GM12891 (cell line): ENCODE results near the gene CD320.
"Not testable (repeated sequence)": the region's sequence is repeated elsewhere in the genome, so short reads cannot be mapped to it uniquely, and the experiment has no call there.

Source experiments
- DNase-seq: peaks from one replicate; pipeline ENCODE4 v3.0.0; 2011; ENCODE audit warnings: low spot score; ENCODE audit not compliant: insufficient read length
- FAIRE-seq: peaks from 2 replicates; lab custom pipeline; 2011; peaks lifted over from hg19 to GRCh38; lab: Jason Lieb, UNC
- PAX5 ChIP-seq: IDR thresholded peaks from 2 replicates; pipeline ENCODE4 v1.6.1; 2011; ENCODE audit warnings: low read length, moderate library complexity, mild to moderate bottlenecking; ENCODE audit not compliant: insufficient read depth, severe bottlenecking
- POLR2A ChIP-seq: IDR thresholded peaks from 2 replicates; pipeline ENCODE4 v1.6.1; 2011; ENCODE audit warnings: low read depth, low read length, control low read depth
- POLR2AphosphoS5 ChIP-seq: IDR thresholded peaks from 2 replicates; pipeline ENCODE4 v1.6.1; 2011; ENCODE audit warnings: low read depth, low read length, control low read depth
- POU2F2 ChIP-seq: IDR thresholded peaks from 2 replicates; pipeline ENCODE4 v1.6.1; 2011; ENCODE audit warnings: low read depth, mild to moderate bottlenecking, control low read depth, low read length, moderate library complexity
- SPI1 ChIP-seq: IDR thresholded peaks from 2 replicates; pipeline ENCODE4 v1.6.1; 2011; ENCODE audit warnings: low read depth, low read length, control low read depth
- TAF1 ChIP-seq: IDR thresholded peaks from 2 replicates; pipeline ENCODE4 v1.6.1; 2011; ENCODE audit warnings: low read depth, low read length, control low read depth

The CD320 gene

DNA sequence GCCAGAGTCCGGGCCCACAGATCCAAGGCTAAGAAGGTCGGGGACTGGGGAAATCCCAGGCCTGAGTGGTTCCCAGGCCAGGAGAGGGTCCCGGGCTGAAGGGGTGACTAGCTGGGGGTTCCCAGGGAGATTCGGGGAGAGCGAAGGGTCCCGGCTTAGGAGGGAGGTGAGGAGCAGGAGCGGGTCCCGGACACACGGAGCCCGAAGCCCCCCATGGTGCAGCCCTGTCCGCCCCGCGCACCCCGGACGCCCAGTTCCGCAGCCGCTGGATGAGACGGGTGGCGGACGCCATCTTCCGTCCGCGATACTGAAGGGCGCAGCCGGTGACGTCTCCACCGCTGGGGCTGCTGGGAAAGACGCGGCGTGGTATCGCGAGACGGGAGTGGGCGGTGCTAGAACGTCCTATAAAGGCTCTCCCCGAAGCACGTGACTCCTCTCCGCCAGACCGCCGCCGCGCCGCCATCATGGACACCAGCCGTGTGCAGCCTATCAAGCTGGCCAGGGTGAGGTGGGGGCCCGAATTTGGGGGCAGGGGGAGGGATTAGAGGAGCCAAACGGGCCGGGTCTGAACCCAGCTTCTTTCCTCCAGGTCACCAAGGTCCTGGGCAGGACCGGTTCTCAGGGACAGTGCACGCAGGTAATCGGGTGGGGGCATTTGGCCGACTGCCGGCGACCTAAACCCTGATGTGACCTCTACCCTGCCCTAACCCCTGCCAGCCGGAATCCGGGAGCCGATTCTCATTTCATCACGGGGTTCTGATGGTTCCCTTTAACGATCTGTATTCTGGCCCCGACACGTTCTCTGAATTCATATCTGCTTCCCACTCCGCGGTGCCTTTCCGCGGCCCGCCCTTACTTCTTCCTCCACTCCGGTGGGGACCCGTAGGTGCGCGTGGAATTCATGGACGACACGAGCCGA lies 13.2 kb upstream of the CD320 start, which contains the start of the genes NDUFA7 and RPS28:
TSS of gene NDUFA7 (minus strand) at position 309 of the 919 bp plus-strand sequence. CDS start at position 292, 17 bp downstream.
TSS of gene RPS28 (plus strand) at position 430 of the 919 bp plus-strand sequence. CDS start at position 465, 35 bp downstream.
- DNase-seq, result peak; percentile 91
- peak; percentile 94 for TF ChIP-seq POLR2A
- peak; percentile 86 for TF ChIP-seq POLR2AphosphoS5
- peak; percentile 97 for TF ChIP-seq TAF1
- peak; percentile 61 for TF ChIP-seq SPI1
- TF ChIP-seq POU2F2, result peak; percentile 74
- no peak for TF ChIP-seq PAX5
- FAIRE-seq, result peak; percentile 96

DNA sequence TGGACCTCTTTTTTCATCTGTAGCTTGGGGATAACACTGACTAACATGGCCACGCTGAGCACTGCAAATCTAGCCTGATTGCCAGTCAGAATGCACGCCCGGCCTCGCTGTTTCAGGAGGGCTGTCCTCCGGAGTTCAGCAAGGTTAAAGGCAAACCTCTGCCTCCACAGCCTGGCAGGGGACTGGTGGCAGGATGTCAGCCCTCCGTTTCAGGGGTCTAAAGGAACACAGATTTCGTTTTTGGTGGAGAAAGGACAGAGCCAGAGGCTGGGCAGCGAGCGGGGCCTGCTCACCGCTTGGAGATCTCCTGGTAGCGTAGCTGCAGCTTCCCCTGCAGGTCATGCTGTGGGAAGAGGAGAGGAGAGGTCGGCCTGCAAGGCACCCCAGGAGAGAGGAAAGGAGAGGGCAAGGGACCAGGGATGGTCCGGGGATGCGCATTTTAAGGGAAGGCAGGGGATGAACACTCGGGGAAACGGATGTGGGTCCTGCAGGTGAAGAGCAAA lies 12.5 kb upstream of the CD320 start:
- FAIRE-seq (peak; percentile 26), DNase-seq (no peak)

DNA sequence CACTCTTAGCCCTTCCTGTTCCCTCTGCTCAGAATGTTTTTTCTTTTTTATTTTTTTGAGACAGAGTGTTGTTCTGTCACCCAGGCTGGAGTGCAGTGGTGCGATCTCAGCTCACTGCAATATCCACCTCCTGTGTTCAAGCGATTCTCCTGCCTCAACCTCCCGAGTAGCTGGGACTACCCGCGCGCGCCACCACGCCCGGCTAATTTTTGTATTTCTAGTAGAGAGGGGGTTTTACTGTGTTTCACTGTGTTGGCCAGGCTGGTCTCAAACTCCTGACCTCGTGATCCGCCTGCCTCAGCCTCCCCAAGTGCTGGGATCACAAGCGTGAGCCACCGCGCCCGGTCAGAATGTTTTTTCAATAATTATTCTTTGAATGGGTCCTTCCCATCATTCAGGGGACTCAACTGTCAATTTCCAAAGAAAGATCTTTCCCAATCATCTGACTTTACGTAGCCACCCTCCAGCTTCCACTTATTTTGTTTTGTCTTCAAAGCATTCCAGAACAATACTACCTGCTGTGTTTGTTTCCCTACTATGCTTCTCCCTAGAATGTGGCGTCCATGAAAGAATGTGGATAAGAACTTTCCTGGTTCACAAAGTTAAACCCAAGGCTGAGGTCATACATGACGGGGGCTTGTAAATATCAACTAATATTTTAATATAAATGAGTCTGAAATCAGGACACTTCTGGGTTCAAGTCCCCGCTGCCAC lies 11.8 kb upstream of the CD320 start:
- TF ChIP-seq PAX5 (no peak), POLR2AphosphoS5 (no peak), POLR2A (no peak), SPI1 (no peak), POU2F2 (no peak), TAF1 (no peak)
- DNase-seq, result no peak
- no peak for FAIRE-seq

More for the DNA sequence above, 12.5 kb upstream of the CD320 start:
- TF ChIP-seq PAX5, result no peak
- no peak for TF ChIP-seq POLR2AphosphoS5
- no peak for TF ChIP-seq TAF1
- TF ChIP-seq POLR2A, result no peak
- TF ChIP-seq SPI1, result no peak
- TF ChIP-seq POU2F2, result no peak

DNA sequence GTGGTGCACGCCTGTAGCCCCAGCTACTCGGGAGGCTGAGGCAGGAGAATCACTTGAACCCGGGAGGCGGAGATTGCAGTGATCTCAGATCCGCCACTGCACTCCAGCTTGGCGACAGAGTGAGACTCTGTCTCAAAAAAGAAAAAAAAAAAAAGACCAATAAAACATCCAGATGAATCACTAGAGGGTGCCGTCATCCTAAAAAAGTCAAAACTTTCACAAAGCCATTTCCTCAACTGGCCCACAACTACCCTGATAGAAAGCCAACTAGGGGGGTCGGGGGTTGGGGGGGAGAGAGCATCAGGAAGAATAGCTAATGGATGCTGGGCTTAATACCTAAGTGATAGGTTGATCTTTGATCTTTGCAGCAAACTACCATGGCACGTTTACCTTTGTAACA lies 10.7 kb upstream of the CD320 start:
- FAIRE-seq, DNase-seq: not testable (repeated sequence)

DNA sequence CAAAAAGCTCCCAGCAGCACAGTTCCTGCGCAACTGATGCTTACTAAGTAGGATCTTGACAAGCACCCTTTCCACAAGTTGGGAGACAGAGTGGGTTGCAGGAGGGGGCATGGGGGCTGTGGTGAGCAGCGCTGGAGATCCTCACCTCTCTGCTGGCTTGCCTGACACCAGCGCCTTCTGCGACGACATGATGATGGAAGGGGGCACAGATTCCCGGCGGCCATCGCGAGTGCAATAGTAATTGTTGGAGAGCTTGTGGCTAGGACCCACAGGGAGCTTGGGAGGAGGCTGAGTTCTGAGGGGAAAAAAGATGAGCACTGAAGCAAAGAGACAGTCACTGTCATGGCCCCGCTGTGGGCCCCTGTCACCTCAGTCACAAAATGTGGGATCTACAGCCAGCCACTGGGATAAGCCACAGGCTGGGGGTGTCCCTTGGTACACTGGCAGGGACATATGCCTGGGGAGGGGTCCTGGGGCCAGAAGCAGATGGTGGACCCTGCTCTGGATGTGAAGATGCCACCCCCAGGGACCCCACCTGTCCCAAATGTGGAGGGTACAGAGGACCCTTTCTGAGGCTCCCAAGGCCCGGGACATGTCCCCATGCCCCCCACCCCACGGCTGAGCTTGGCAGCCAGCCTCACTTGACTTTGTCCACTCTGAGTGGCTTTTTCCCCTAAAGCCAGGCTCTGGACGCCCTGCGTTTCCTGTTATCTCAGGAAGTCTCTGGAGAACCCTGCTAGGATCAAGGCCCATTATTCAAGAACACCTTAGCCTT lies 8.4 kb upstream of the CD320 start:
- no peak for FAIRE-seq
- DNase-seq, result no peak
- TF ChIP-seq PAX5, result no peak
- TF ChIP-seq POLR2AphosphoS5, result no peak
- TF ChIP-seq TAF1, result no peak
- TF ChIP-seq POLR2A, result no peak
- TF ChIP-seq SPI1, result no peak
- no peak for TF ChIP-seq POU2F2

DNA sequence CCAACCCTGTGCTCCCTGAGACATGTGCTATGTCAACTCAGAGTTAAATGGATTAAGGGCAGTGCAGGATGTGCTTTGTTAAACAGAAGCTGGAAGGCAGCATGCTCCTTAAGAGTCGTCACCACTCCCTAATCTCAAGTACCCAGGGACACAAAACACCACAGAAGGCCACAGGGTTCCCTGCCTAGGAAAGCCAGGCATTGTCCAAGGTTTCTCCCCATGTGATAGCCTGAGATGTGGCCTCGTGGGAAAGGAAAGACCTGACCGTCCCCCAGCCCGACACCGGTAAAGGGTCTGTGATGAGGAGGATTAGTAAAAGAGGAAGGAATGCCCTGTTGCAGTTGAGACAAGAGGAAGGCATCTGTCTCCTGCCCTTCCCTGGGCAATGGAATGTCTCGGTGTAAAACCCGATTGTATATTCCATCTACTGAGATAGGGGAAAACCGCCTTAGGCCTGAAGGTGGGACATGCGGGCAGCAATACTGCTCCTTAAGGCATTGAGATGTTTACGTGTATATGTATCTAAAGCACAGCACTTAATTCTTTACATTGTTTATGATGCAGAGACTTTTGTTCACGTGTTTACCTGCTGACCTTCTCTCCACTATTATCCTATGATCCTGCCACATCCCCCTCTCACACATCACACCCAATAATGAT lies 7.0 kb upstream of the CD320 start:
- not testable (repeated sequence) for DNase-seq, FAIRE-seq

DNA sequence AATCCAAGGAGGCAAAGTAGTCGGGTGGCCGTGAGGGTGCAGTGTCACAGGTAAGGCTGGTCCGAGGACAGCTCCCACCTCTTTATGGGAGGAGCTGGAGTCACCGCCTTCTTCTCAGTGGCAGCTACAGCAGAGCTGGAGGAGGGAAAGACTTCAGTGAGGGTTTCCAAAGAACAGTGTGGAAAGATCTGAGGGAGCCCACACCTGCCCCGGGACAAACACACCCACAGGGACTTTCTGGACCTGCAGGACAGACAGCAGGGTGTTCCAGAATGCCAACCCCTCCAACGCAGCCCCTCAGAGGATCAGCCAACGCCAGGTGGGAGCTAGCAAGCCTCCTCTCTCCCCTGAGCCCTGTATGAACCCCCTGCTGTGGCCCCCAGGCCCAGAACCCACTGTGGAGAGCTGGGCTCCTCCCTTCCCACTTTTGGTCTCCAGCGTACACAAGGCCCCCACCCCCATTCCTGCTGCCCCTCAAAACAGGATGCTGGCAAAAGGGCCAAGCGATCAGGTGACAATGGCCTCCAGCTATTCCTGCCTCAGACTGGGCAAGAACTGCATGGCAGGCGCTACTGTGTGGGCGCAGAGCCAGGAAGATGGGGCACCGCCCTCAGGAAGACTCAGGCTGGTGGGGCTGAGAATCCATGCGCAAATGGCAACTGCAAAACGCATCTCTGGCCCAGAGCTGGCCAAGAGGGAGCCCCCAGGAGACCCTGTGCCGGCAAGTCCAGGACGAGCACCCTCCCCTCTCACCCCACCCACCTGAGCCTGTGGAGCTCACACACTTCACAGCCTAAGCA lies 3.5 kb upstream of the CD320 start:
- no peak for TF ChIP-seq POLR2A
- TF ChIP-seq SPI1, result no peak
- TF ChIP-seq POLR2AphosphoS5, result no peak
- no peak for TF ChIP-seq PAX5
- TF ChIP-seq TAF1, result no peak
- no peak for TF ChIP-seq POU2F2
- FAIRE-seq, result no peak
- DNase-seq, result no peak

DNA sequence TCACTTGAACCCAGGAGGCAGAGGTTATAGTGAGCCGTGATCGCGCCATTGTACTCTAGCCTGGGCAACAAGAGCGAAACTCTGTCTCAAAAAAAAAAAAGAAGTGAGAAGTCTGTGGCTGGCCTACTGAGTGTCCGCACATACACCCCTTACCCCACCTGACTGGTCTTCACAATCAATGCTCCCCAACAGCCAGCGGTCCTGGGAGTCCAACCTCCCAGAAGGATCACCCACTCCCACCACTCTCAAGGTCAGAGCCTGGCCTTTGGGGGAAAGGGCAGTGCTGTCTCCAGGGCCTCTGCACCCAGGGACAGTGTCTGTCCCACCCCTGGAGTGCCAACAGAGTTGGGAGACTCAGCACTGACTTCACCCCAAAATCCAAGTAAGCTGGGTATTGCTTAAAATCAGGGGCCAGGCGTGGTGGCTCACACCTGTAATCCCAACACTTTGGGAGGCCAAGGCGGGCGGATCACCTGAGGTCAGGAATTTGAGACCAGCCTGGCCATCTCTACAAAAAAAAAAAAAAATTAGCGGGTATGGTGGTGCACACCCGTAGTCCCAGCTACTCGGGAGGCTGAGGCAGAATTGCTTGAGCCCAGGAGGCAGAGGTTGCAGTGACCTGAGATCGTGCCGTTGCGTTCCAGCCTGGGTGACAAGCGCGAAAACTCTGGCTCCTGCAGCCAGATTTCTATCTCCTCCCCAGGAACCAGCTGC lies 2.3 kb upstream of the CD320 start:
- DNase-seq, result no peak
- TF ChIP-seq TAF1 (no peak), SPI1 (peak; percentile 51; the same call in 1 of the 2 replicates)
- no peak for FAIRE-seq
